Keratinocyte (primary cell): ENCODE measurements around the gene ROBO2. TPM values are rescaled to one million over a fixed set of nuclear protein-coding genes. Genes with fewer than 3 reads are reported as not detected.

Experiments used
- DNase-seq: peaks from one replicate; pipeline ENCODE4 v3.0.0-alpha.2; 2011; ENCODE audit warnings: low read depth, missing footprints, low spot score
- FAIRE-seq: peaks from 2 replicates; lab custom pipeline; 2011; peaks lifted over from hg19 to GRCh38; lab: Jason Lieb, UNC
- H2AFZ ChIP-seq: 2 replicates; pipeline ENCODE4 v1.6.0; 2012; ENCODE audit warnings: low read length, control low read depth, inconsistent platforms; ENCODE audit not compliant: control insufficient read depth
- H3K27ac ChIP-seq: 2 replicates; pipeline ENCODE4 v1.5.1; 2011; ENCODE audit warnings: low read length; ENCODE audit not compliant: control insufficient read depth, insufficient read depth
- H3K27me3 ChIP-seq: 3 replicates; pipeline ENCODE4 v1.6.0; 2011; ENCODE audit warnings: low read length; ENCODE audit not compliant: control insufficient read depth, insufficient read depth; ENCODE audit errors: extremely low read depth
- H3K36me3 ChIP-seq, 2 experiments: 2 replicates in 1 of 2; 3 replicates in 1 of 2; pipeline ENCODE4 v1.5.1; 2011; ENCODE audit warnings: low read length in 2 of 2, mild to moderate bottlenecking in 1 of 2; ENCODE audit not compliant: control insufficient read depth in 2 of 2, insufficient read depth in 2 of 2; ENCODE audit errors: extremely low read depth in 1 of 2
- H3K4me1 ChIP-seq: 3 replicates; pipeline ENCODE4 v1.5.1; 2011; ENCODE audit warnings: low read length; ENCODE audit not compliant: control insufficient read depth, insufficient read depth; ENCODE audit errors: extremely low read depth
- H3K4me2 ChIP-seq: 3 replicates; pipeline ENCODE4 v1.6.0; 2011; ENCODE audit warnings: low read depth, low read length; ENCODE audit not compliant: control insufficient read depth, insufficient read depth; ENCODE audit errors: extremely low read depth
- H3K4me3 ChIP-seq, 3 experiments: fragments of 200-600 bp in 1 of 3; sonication (generic) in 1 of 3; 2 replicates in 2 of 3; 3 replicates in 1 of 3; pipeline ENCODE4 v1.5.1; 2011 to 2016; ENCODE audit warnings: low read length in 3 of 3, mild to moderate bottlenecking in 3 of 3, control low read depth in 2 of 3, inconsistent platforms in 1 of 3, low read depth in 1 of 3, mixed read lengths in 1 of 3, mixed run types in 1 of 3, moderate library complexity in 1 of 3; ENCODE audit not compliant: control insufficient read depth in 2 of 3, insufficient read depth in 2 of 3; ENCODE audit errors: extremely low read depth in 1 of 3
- H3K79me2 ChIP-seq: 2 replicates; pipeline ENCODE4 v1.6.0; 2012; ENCODE audit warnings: low read length; ENCODE audit not compliant: control insufficient read depth, insufficient read depth
- H3K9ac ChIP-seq: 3 replicates; pipeline ENCODE4 v1.6.0; 2011; ENCODE audit warnings: low read length; ENCODE audit not compliant: control insufficient read depth, insufficient read depth; ENCODE audit errors: extremely low read depth
- H3K9me1 ChIP-seq: 3 replicates; pipeline ENCODE4 v1.6.0; 2011; ENCODE audit warnings: low read length; ENCODE audit not compliant: control insufficient read depth, insufficient read depth; ENCODE audit errors: extremely low read depth
- H3K9me3 ChIP-seq: 2 replicates; pipeline ENCODE4 v1.5.1; 2012; ENCODE audit warnings: low read depth, low read length; ENCODE audit not compliant: control insufficient read depth
- H4K20me1 ChIP-seq: 3 replicates; pipeline ENCODE4 v1.6.0; 2011; ENCODE audit warnings: low read length; ENCODE audit not compliant: control insufficient read depth, insufficient read depth; ENCODE audit errors: extremely low read depth
- EZH2 ChIP-seq: IDR thresholded peaks from one replicate; pipeline ENCODE4 v1.6.1; 2012; ENCODE audit warnings: inconsistent platforms, mild to moderate bottlenecking, low read length, moderate library complexity
- dilution Hi-C: fragments of 300-500 bp; cut with MboI; formaldehyde crosslinking; loops from one replicate; pipeline ENCODE4 v1.7.0; 2020; ENCODE audit warnings: low sequenced_read_pairs; ENCODE audit not compliant: extremely low pct_ligation_motif_present
- polyA plus RNA-seq, 5 experiments: library from polyadenylated mRNA; depleted of rRNA in 3 of 5; stranded (reverse) in 3 of 5; stranded (forward) in 1 of 5; unstranded in 1 of 5; fragments of >200 nt; gene quantifications; 1 replicate in 1 of 5; 2 replicates in 3 of 5; 3 replicates in 1 of 5; pipeline versions ENCODE4 v1.2.1 to v1.2.3, GENCODE V29; 2011 to 2012; ENCODE audit warnings: missing spikeins in 2 of 5, low read depth in 1 of 5, low replicate concordance in 1 of 5
- TF ChIP-seq, protein P1 (sequence below), 3 experiments: IDR thresholded peaks in 1 of 3; conservative IDR thresholded peaks in 1 of 3; optimal IDR thresholded peaks in 1 of 3; 2 replicates in 2 of 3; 3 replicates in 1 of 3; pipeline versions ENCODE3 to v1.5.1; 2011; ENCODE audit warnings: low read length in 3 of 3, mild to moderate bottlenecking in 3 of 3, moderate library complexity in 2 of 3, control low read depth in 1 of 3, inconsistent platforms in 1 of 3; ENCODE audit not compliant: insufficient read depth in 2 of 3; ENCODE audit errors: extremely low read depth in 1 of 3

Gene ROBO2
- polyA plus RNA-seq, 1 donor (not counting 4 experiments of a cell fraction or from before 2014, with no cell fraction given), result 0.30 TPM

DNA sequence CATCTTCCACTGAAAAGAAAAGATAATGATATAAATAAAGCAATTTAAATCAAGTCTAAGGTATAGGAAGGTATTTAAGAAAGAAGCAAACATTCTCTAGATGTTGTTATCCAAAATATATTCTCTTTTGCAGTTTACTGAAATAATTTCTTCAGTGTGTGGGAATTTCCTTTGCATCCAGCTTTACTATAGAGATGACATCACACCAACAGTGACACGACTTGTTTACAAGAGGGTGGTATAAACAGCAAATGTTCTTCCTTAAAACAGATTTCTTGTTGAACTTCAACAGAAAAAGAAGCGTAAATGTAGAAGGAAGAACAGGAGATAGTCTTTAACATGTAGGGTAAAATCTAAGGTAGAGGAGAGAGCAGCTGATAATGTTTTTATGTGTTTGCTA, 202.5 kb downstream of the ROBO2 start:
- Histone ChIP-seq H3K27me3 (no peaks in the 10 kb centered on the region), H3K36me3 (no peaks in the 10 kb centered on the region), H3K4me3 (no peak overlapping the region), H3K4me2 (no peak overlapping the region), H3K79me2 (no peaks in the 10 kb centered on the region), H3K27ac (no peak overlapping the region), H4K20me1 (no peaks in the 10 kb centered on the region), H3K4me1 (no peaks in the 10 kb centered on the region), H3K9me3 (no peaks in the 10 kb centered on the region), H3K9me1 (no peaks in the 10 kb centered on the region), H2AFZ (no peak overlapping the region), H3K9ac (no peak overlapping the region)
- FAIRE-seq, result no peak
- no peak for TF ChIP-seq EZH2
- TF ChIP-seq, protein P1, sequence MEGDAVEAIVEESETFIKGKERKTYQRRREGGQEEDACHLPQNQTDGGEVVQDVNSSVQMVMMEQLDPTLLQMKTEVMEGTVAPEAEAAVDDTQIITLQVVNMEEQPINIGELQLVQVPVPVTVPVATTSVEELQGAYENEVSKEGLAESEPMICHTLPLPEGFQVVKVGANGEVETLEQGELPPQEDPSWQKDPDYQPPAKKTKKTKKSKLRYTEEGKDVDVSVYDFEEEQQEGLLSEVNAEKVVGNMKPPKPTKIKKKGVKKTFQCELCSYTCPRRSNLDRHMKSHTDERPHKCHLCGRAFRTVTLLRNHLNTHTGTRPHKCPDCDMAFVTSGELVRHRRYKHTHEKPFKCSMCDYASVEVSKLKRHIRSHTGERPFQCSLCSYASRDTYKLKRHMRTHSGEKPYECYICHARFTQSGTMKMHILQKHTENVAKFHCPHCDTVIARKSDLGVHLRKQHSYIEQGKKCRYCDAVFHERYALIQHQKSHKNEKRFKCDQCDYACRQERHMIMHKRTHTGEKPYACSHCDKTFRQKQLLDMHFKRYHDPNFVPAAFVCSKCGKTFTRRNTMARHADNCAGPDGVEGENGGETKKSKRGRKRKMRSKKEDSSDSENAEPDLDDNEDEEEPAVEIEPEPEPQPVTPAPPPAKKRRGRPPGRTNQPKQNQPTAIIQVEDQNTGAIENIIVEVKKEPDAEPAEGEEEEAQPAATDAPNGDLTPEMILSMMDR (optimal IDR thresholded peaks at IDR 0.05 in 1 of 3, IDR thresholded peaks at IDR 0.05 in 1 of 3, conservative IDR thresholded peaks at IDR 0.05 in 1 of 3; ENCODE audit: extremely low read depth in 1 of 3, insufficient read depth in 2 of 3, low read length in 3 of 3), result no peak
- dilution Hi-C loops, result no loop called here
- DNase-seq, result no peak

- no peak overlapping the region for H3K9ac ChIP-seq
- no peak overlapping the region for H3K27ac ChIP-seq
- no peak overlapping the region for H2AFZ ChIP-seq
- no peaks in the 10 kb centered on the region for H3K4me1 ChIP-seq
- H4K20me1 ChIP-seq, result no peaks in the 10 kb centered on the region
- no peak overlapping the region for H3K4me3 ChIP-seq
- FAIRE-seq (no peak), DNase-seq (no peak)
- no peak overlapping the region for H3K4me2 ChIP-seq
- TF ChIP-seq, protein P1 (optimal IDR thresholded peaks at IDR 0.05 in 1 of 3, IDR thresholded peaks at IDR 0.05 in 1 of 3, conservative IDR thresholded peaks at IDR 0.05 in 1 of 3; ENCODE audit: extremely low read depth in 1 of 3, insufficient read depth in 2 of 3, low read length in 3 of 3), result no peak
- no peak for TF ChIP-seq EZH2
- H3K9me3 ChIP-seq, result no peaks in the 10 kb centered on the region
- H3K27me3 ChIP-seq, result no peaks in the 10 kb centered on the region
- no peaks in the 10 kb centered on the region for H3K9me1 ChIP-seq
- H3K36me3 ChIP-seq, result no peaks in the 10 kb centered on the region
- H3K79me2 ChIP-seq, result no peaks in the 10 kb centered on the region
- dilution Hi-C loops, result no loop called here
Measured at GRCh38 chr3:77244981-77245380, 205.1 kb downstream of the ROBO2 start.
